B cell (primary cell): ENCODE results near the gene TPRG1L. TPM values are rescaled to one million over a fixed set of nuclear protein-coding genes. Genes with fewer than 3 reads are reported as not detected.

ENCODE experiments used
- ATAC-seq: fragments of 200-7000 bp; cut with Tn5 transposase; one replicate; pipeline ENCODE4 v1.10.0; 2021; ENCODE audit warnings: low read depth, mild to moderate bottlenecking, moderate number of reproducible peaks, moderate library complexity
- CTCF ChIA-PET: fragments of 350-600 bp; sonication (Branson Sonifier 250); formaldehyde crosslinking; loops from one replicate; lab custom pipeline; 2021; ENCODE audit warnings: antibody characterized with exemption, inconsistent platforms; lab: Charles Lee
- POLR2A ChIA-PET: fragments of 350-600 bp; sonication (Branson Sonifier 250); formaldehyde crosslinking; loops from one replicate; lab custom pipeline; 2021; ENCODE audit warnings: antibody characterized with exemption; lab: Charles Lee
- DNase-seq: peaks from one replicate; pipeline ENCODE4 v3.0.0; 2013
- H2AFZ ChIP-seq: 2 replicates; pipeline ENCODE4 v1.6.1; 2012; ENCODE audit warnings: mild to moderate bottlenecking, low read depth, low read length; ENCODE audit not compliant: insufficient read depth, poor library complexity, severe bottlenecking
- H3K27ac ChIP-seq, 2 donors: 1 replicate in 1 of 2; 2 replicates in 1 of 2; pipeline ENCODE4 v1.5.1; 2012 to 2013; ENCODE audit warnings: low read length in 2 of 2, mild to moderate bottlenecking in 2 of 2, moderate library complexity in 1 of 2
- H3K27me3 ChIP-seq, 4 experiments: fragments of 200-600 bp in 1 of 4; sonication (generic) in 1 of 4; replicated peaks in 1 of 4; 1 replicate in 2 of 4; 2 replicates in 2 of 4; pipeline versions ENCODE4 v1.6.1 to v1.7.0; 2013 to 2016; ENCODE audit warnings: low read length in 3 of 4, mild to moderate bottlenecking in 2 of 4, mixed read lengths in 1 of 4, moderate library complexity in 1 of 4; ENCODE audit not compliant: insufficient read depth in 4 of 4, control insufficient read depth in 3 of 4; ENCODE audit errors: control extremely low read depth in 1 of 4
- H3K36me3 ChIP-seq, 2 experiments: replicated peaks in 1 of 2; 1 replicate in 1 of 2; 2 replicates in 1 of 2; pipeline versions ENCODE4 v1.6.1 to v1.7.1; 2013; ENCODE audit warnings: low read length in 1 of 2; ENCODE audit not compliant: insufficient read depth in 2 of 2, control insufficient read depth in 1 of 2; ENCODE audit errors: control extremely low read depth in 1 of 2, extremely low read depth in 1 of 2
- H3K4me1 ChIP-seq, 2 donors: fragments of 200-600 bp in 1 of 2; sonication (generic) in 1 of 2; 1 replicate in 1 of 2; 2 replicates in 1 of 2; pipeline versions ENCODE4 v1.5.1 to v1.6.1; 2013 to 2017; ENCODE audit warnings: low read length in 2 of 2; ENCODE audit not compliant: control insufficient read depth in 2 of 2, insufficient read depth in 2 of 2
- H3K4me2 ChIP-seq: replicated peaks from 2 replicates; pipeline ENCODE3; 2012; ENCODE audit warnings: mild to moderate bottlenecking, low read depth, low read length; ENCODE audit not compliant: poor library complexity, severe bottlenecking
- H3K4me3 ChIP-seq, 5 experiments: fragments of 200-600 bp in 1 of 5; sonication (generic) in 1 of 5; 1 replicate in 3 of 5; 2 replicates in 2 of 5; pipeline versions ENCODE4 v1.5.1 to v1.7.0; 2011 to 2016; ENCODE audit warnings: low read length in 4 of 5, mild to moderate bottlenecking in 4 of 5, low read depth in 2 of 5, control low read depth in 1 of 5, moderate library complexity in 1 of 5; ENCODE audit not compliant: insufficient read depth in 1 of 5; ENCODE audit errors: control extremely low read depth in 1 of 5, extremely low read depth in 1 of 5
- H3K79me2 ChIP-seq: fragments of 200-600 bp; sonication (generic); one replicate; pipeline ENCODE4 v1.6.0; 2016; ENCODE audit warnings: low read length; ENCODE audit not compliant: control insufficient read depth, insufficient read depth
- H3K9ac ChIP-seq: fragments of 200-600 bp; sonication (generic); 2 replicates; pipeline ENCODE4 v1.6.1; 2017; ENCODE audit warnings: mild to moderate bottlenecking, low read length, moderate library complexity
- H3K9me3 ChIP-seq, 3 donors: one replicate each; pipeline versions ENCODE4 v1.6.1 to v1.7.1; 2013; ENCODE audit warnings: low read length in 2 of 3; ENCODE audit not compliant: control insufficient read depth in 2 of 3, insufficient read depth in 1 of 3; ENCODE audit errors: control extremely low read depth in 1 of 3
- H4K20me1 ChIP-seq: 2 replicates; pipeline ENCODE4 v1.6.0; 2012; ENCODE audit warnings: mild to moderate bottlenecking, low read length; ENCODE audit not compliant: insufficient read depth, control insufficient read depth, poor library complexity, severe bottlenecking
- H3K27ac Mint-ChIP-seq: one replicate; pipeline ENCODE4 v1.8.0; 2021; ENCODE audit warnings: mixed read lengths
- H3K27me3 Mint-ChIP-seq: one replicate; pipeline ENCODE4 v1.8.0; 2021; ENCODE audit warnings: mixed read lengths
- H3K4me1 Mint-ChIP-seq: one replicate; pipeline ENCODE4 v1.8.0; 2021; ENCODE audit warnings: mixed read lengths
- H3K4me3 Mint-ChIP-seq: one replicate; pipeline ENCODE4 v1.8.0; 2021; ENCODE audit warnings: mixed read lengths
- H3K9me3 Mint-ChIP-seq: one replicate; pipeline ENCODE4 v1.8.0; 2022; ENCODE audit warnings: mixed read lengths; ENCODE audit not compliant: insufficient read depth
- EZH2 ChIP-seq: IDR thresholded peaks from 2 replicates; pipeline ENCODE4 v1.6.1; 2012; ENCODE audit warnings: borderline replicate concordance, low read depth, mild to moderate bottlenecking, moderate library complexity, low read length; ENCODE audit not compliant: insufficient read depth, poor library complexity, severe bottlenecking
- WGBS: methylation state at CpG from one replicate; pipeline ENCODE4 v1.1.5; 2013; ENCODE audit warnings: missing lambda C conversion rate; ENCODE audit not compliant: insufficient coverage; 5-methylcytosine and 5-hydroxymethylcytosine counted together
- intact Hi-C: fragments of 100-400 bp; cut with micrococcal nuclease; formaldehyde crosslinking; loops from one replicate; pipeline ENCODE4 v1.10.0; 2022
- polyA plus RNA-seq: library from polyadenylated mRNA; depleted of rRNA; stranded (reverse); fragments of >200 nt; gene quantifications from 2 replicates; pipeline ENCODE4 v1.2.3, GENCODE V29; 2012
- total RNA-seq, 2 donors: library from RNA; stranded (reverse); fragments of 120-200 nt in 1 of 2; gene quantifications; 1 replicate in 1 of 2; 2 replicates in 1 of 2; pipeline versions ENCODE4 v1.2.3 to v1.2.4, GENCODE V29; 2013 to 2022
- TF ChIP-seq, protein P1 (sequence below): fragments of 200-600 bp; IDR thresholded peaks from one replicate; pipeline ENCODE4 v1.8.0; 2022; ENCODE audit warnings: antibody characterized with exemption, mild to moderate bottlenecking

The TPRG1L gene
- total and polyA plus RNA-seq, 2 donors (not counting 1 experiment from before 2014, with no cell fraction given) = 19.5 to 48.6 TPM

DNA sequence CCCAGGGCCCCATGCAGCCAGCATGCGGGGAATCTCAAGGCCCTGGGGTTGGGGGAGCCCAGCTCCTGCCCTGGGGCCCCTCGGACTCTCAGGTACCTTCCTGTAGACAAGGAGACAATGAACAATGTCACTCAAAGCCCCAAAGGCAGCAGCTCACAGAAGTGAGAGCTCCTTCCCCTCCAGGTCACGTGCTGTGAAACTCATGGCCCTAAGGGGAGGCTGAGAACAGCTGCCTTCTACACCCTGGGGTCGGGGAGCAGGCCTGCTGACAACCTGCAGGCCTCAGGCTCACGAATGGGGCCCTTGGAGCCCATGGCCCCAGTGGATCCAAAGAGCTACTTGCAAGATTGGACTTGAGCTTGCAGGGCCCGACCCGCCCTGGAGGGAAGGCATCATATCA is 16.7 kb upstream of the TPRG1L start:
- H3K4me1 ChIP-seq = peaks cover 15 to 17% of the 10 kb centered on the region in 2 donors
- no peak overlapping the region for H3K27ac ChIP-seq
- H3K9ac ChIP-seq = no peak overlapping the region
- peaks cover 12% of the 10 kb centered on the region for H3K27me3 Mint-ChIP-seq
- H3K79me2 ChIP-seq = no peaks in the 10 kb centered on the region
- intact Hi-C loops = no loop called here
- no peaks in the 10 kb centered on the region for H3K9me3 Mint-ChIP-seq
- ChIA-PET POLR2A (no interaction called here), CTCF (interaction anchor here (1.1 kb wide), 1 partner anchor 9 kb away, joined by 3 read pairs; no protein-coding TSS in a partner anchor)
- no peak overlapping the region for H3K4me3 Mint-ChIP-seq
- H3K4me3 ChIP-seq = no peak overlapping the region
- DNase-seq (no peak), ATAC-seq (no peak)
- H3K27ac Mint-ChIP-seq = no peak overlapping the region
- H2AFZ ChIP-seq = no peak overlapping the region
- H3K4me1 Mint-ChIP-seq = peaks cover 13% of the 10 kb centered on the region
- WGBS = 83% methylated on average over 6 of the region's 7 CpGs
- H3K9me3 ChIP-seq = peaks cover 0 to 7% (median 0%) of the 10 kb centered on the region in 3 donors
- H4K20me1 ChIP-seq = no peaks in the 10 kb centered on the region
- peaks cover 0 to 39% (median 12%) of the 10 kb centered on the region in 4 experiments for H3K27me3 ChIP-seq
- H3K4me2 ChIP-seq = no peak overlapping the region
- H3K36me3 ChIP-seq = no peaks in the 10 kb centered on the region
- TF ChIP-seq EZH2 = no peak
- TF ChIP-seq, protein P1, sequence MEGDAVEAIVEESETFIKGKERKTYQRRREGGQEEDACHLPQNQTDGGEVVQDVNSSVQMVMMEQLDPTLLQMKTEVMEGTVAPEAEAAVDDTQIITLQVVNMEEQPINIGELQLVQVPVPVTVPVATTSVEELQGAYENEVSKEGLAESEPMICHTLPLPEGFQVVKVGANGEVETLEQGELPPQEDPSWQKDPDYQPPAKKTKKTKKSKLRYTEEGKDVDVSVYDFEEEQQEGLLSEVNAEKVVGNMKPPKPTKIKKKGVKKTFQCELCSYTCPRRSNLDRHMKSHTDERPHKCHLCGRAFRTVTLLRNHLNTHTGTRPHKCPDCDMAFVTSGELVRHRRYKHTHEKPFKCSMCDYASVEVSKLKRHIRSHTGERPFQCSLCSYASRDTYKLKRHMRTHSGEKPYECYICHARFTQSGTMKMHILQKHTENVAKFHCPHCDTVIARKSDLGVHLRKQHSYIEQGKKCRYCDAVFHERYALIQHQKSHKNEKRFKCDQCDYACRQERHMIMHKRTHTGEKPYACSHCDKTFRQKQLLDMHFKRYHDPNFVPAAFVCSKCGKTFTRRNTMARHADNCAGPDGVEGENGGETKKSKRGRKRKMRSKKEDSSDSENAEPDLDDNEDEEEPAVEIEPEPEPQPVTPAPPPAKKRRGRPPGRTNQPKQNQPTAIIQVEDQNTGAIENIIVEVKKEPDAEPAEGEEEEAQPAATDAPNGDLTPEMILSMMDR = no peak

DNA sequence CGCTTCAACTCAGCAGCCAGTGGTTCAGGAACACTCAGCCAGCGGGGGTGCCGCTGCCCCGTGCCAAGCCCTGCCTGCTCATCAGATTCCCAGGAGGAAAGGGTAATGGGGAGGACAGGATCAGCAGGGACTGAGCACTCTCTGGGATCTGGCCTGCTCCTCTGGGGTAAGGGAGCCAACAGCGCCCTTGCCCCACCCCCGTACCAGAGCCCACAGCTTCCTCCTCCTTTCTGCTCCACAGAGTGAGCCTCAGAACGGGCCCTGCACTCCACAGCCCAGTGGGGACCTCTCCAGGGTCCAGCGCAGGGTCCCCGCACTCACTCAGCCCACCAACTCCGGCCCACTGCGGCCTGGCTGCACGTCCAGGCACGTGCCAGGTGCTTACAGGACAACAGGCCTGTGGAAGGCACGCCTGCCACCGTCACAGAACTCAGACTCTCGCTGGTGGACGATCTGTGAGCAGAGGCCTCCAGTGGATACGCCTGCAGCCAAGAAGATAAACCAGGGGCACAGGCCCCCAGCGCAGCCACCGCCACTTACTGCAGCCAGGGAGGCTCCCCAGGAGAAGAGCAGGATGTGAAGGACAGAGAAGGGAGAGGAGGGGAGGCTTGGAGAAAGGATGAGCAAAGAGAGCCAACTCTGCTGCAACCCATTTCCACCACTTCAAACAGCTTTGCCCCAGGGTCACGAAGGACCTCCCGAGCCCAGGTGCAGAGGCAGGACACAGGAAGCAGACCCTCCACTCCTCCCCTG is 15.6 kb upstream of the TPRG1L start:
- H3K27me3 ChIP-seq = peaks cover 0 to 39% (median 12%) of the 10 kb centered on the region in 4 experiments
- peak overlapping the region; percentile 38 for H3K4me3 Mint-ChIP-seq
- DNase-seq (no peak), ATAC-seq (no peak)
- no peaks in the 10 kb centered on the region for H3K79me2 ChIP-seq
- H3K4me1 ChIP-seq = peaks cover 15 to 17% of the 10 kb centered on the region in 2 donors
- H3K36me3 ChIP-seq = no peaks in the 10 kb centered on the region
- no peak overlapping the region for H3K9ac ChIP-seq
- no peaks in the 10 kb centered on the region for H3K9me3 Mint-ChIP-seq
- intact Hi-C loops = no loop called here
- H3K4me3 ChIP-seq = no peak overlapping the region
- WGBS = 40% methylated on average over 20 of the region's 22 CpGs
- H3K4me1 Mint-ChIP-seq = peaks cover 13% of the 10 kb centered on the region
- H2AFZ ChIP-seq = no peak overlapping the region
- TF ChIP-seq, protein P1 = no peak
- no peak for TF ChIP-seq EZH2
- ChIA-PET POLR2A (no interaction called here), CTCF (interaction anchor here (1.1 kb wide), 1 partner anchor 8 kb away, joined by 3 read pairs; no protein-coding TSS in a partner anchor)
- H3K9me3 ChIP-seq = peaks cover 0 to 6% (median 0%) of the 10 kb centered on the region in 3 donors
- no peak overlapping the region for H3K4me2 ChIP-seq
- no peak overlapping the region for H3K27ac Mint-ChIP-seq
- peaks cover 20% of the 10 kb centered on the region for H3K27me3 Mint-ChIP-seq
- H4K20me1 ChIP-seq = no peaks in the 10 kb centered on the region
- no peak overlapping the region for H3K27ac ChIP-seq
